HEK293 (cell line): Measurements from ENCODE around the gene IL6R.

Experiments
- CTCF ChIP-seq: fragments of 450-650 bp; formaldehyde crosslinking; IDR thresholded peaks from 2 replicates; pipeline ENCODE4 v1.5.1; 2016; ENCODE audit warnings: missing biosample characterization, missing genetic modification characterization
- ZNF114 ChIP-seq: fragments of 450-650 bp; formaldehyde crosslinking; IDR thresholded peaks from 2 replicates; pipeline ENCODE4 v1.5.0; 2017; ENCODE audit warnings: missing biosample characterization, missing genetic modification characterization
- ZNF747 ChIP-seq: fragments of 450-650 bp; formaldehyde crosslinking; IDR thresholded peaks from 2 replicates; pipeline ENCODE4 v1.5.1; 2016; ENCODE audit warnings: missing biosample characterization, missing genetic modification characterization

- TF ChIP-seq CTCF (tag by site-specific recombination): no peak
- TF ChIP-seq ZNF114: no peak
- TF ChIP-seq ZNF747 (tag by site-specific recombination): no peak
These were observed 80.0 kb downstream of the IL6R start for GRCh38 chr1:154485106-154485505.
